Measurements from ENCODE around the gene CRYGN.

Gene CRYGN

DNA sequence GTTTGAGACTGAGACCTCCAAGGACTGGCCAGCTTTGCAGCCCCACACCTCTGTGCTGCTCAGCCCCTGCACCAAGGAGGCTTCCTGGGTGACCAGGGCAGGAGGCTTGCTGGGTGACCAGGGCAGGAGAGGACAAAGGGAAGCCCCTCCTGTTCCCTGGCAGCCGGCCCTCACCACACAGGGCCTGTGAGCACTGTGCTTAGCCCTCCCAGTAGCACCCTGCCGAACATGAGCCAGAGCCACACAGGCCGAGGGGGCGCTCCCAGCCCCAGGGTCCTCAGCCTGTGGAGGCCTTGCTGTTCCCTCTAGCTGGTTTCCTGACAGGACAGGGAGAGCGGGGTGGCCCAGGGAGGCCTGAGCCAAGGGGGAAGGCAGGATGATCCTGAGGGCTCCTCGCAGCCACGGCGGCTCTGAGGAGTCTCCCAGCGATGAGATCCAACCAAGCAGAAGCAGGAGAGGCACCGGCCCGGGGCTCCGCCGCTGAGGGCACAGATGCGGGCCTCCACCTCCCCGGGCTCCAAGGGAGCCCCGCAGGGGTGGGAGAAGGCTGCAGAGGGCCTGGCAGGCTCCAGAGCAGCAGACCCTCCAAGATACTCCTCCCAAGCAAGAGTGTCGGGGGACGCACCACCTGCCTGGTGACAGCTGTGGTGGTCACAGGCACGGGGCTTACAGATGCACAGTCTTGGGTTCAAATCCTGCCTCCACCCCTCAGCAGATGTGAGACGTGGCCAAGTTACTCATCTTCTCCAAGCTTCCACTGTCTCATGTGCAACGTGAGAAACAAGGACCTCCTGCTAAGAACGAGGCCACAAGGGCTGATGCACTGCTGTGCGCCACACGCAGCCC, 52.6 kb downstream of the CRYGN start:
- Histone ChIP-seq H2AFZ (ENCODE audit: low read length) (no peak overlapping the region), H3K9me3 (replicated peaks in 1 of 2; ENCODE audit: control insufficient read depth in 2 of 2, insufficient read depth in 1 of 2, low read depth in 1 of 2, low read length in 2 of 2) (no peaks in the 10 kb centered on the region), H3K4me3 (ENCODE audit: low read length in 2 of 2) (no peak overlapping the region), H3K14ac (ENCODE audit: low read length) (peak overlapping the region; percentile 67), H3K79me1 (ENCODE audit: low read depth, low read length) (no peaks in the 10 kb centered on the region), H2BK5ac (ENCODE audit: low read length) (no peak overlapping the region), H3K36me3 (replicated peaks in 1 of 2; ENCODE audit: control insufficient read depth in 2 of 2, insufficient read depth in 2 of 2, low read length in 2 of 2) (peaks cover 6 to 9% of the 10 kb centered on the region in 2 donors), H3K23ac (ENCODE audit: low read depth, low read length, poor library complexity) (peak overlapping the region; percentile 6), H4K8ac (ENCODE audit: low read depth, low read length) (peak overlapping the region; percentile 54), H4K91ac (ENCODE audit: low read depth, low read length, poor library complexity) (no peak overlapping the region), H2BK15ac (ENCODE audit: low read length) (no peak overlapping the region), H3K9ac (ENCODE audit: low read depth, low read length, poor library complexity) (peak overlapping the region; percentile 34), H3K4me2 (ENCODE audit: insufficient read depth, low read length, poor library complexity, severe bottlenecking) (no peak overlapping the region), H2BK12ac (ENCODE audit: low read length) (no peak overlapping the region), H3K4ac (ENCODE audit: low read length) (no peak overlapping the region), H2BK120ac (ENCODE audit: low read depth, low read length) (no peak overlapping the region), H3K27me3 (ENCODE audit: control insufficient read depth in 3 of 3, insufficient read depth in 3 of 3, low read depth in 1 of 3, low read length in 3 of 3) (peaks cover 0 to 6% (median 2%) of the 10 kb centered on the region in 3 experiments), H2AK5ac (ENCODE audit: low read depth, low read length) (no peak overlapping the region), H3K27ac (replicated peaks; ENCODE audit: low read length) (no peak overlapping the region), H3K4me1 (ENCODE audit: control insufficient read depth in 2 of 2, insufficient read depth in 1 of 2, low read depth in 1 of 2, low read length in 2 of 2) (no peaks in the 10 kb centered on the region), H3K18ac (ENCODE audit: low read length) (peak overlapping the region; percentile 84)
- DNase-seq (ENCODE audit: low spot score): no peak
- no CpG with 5 or more reads among the region's 24 CpGs for WGBS, 2 donors (ENCODE audit: extremely low coverage in 2 of 2, insufficient read length in 2 of 2, insufficient replicate concordance in 1 of 2)

DNA sequence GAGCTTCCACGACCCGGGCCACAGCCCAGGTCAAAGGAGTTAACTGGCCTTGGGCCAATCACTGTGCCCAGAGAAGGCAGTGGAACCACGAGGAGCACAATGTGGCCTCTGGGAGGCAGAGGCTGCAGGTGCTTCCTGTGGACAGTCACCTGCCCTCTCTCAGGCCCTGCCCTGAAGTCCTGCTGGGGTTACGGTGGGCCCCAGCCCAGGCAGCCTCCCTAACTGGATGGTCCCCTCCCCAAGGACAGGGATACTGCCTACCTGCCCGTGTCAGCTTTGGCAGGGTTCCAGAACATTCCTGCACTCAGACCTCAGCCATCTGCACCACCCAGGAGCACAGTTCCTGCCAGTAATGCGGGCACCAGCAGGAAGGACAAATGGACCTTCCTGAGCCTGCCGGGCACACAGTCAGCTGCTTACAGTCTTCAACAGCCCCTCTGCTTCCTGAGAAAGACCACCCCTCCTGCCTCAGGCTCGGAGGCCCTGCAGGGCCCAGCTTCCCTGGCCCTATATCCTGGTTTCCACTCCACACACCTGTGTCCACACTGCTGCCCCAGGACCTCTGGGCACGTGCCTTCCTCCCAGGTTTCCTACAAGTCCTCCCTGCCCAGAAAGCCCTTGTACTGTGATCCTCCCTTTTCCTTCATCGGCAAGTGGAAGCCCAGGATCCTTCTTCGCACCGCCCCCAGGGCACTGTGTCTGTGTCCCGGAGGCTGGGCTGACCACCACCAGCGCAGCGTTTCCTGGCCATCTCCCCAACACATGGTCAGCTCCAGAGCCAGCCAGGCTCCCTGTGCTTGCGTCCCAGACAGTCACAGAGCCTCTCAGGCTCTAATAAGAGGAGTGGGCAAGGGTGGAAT, 53.4 kb downstream of the CRYGN start:
- Histone ChIP-seq H3K4ac (ENCODE audit: low read length) (no peak overlapping the region), H4K91ac (ENCODE audit: low read depth, low read length, poor library complexity) (no peak overlapping the region), H2BK12ac (ENCODE audit: low read length) (no peak overlapping the region), H3K9me3 (replicated peaks in 1 of 2; ENCODE audit: control insufficient read depth in 2 of 2, insufficient read depth in 1 of 2, low read depth in 1 of 2, low read length in 2 of 2) (no peaks in the 10 kb centered on the region), H2BK5ac (ENCODE audit: low read length) (no peak overlapping the region), H3K23ac (ENCODE audit: low read depth, low read length, poor library complexity) (peak overlapping the region; percentile 65), H2BK15ac (ENCODE audit: low read length) (no peak overlapping the region), H3K79me1 (ENCODE audit: low read depth, low read length) (peaks cover 2% of the 10 kb centered on the region), H2AK5ac (ENCODE audit: low read depth, low read length) (no peak overlapping the region), H3K14ac (ENCODE audit: low read length) (peak overlapping the region; percentile 67), H3K27ac (replicated peaks; ENCODE audit: low read length) (no peak overlapping the region), H3K36me3 (replicated peaks in 1 of 2; ENCODE audit: control insufficient read depth in 2 of 2, insufficient read depth in 2 of 2, low read length in 2 of 2) (peaks cover 6 to 9% of the 10 kb centered on the region in 2 donors), H3K4me1 (ENCODE audit: control insufficient read depth in 2 of 2, insufficient read depth in 1 of 2, low read depth in 1 of 2, low read length in 2 of 2) (peaks cover 0 to 7% of the 10 kb centered on the region in 2 donors), H2BK120ac (ENCODE audit: low read depth, low read length) (no peak overlapping the region), H3K4me3 (ENCODE audit: low read length in 2 of 2) (no peak overlapping the region), H4K8ac (ENCODE audit: low read depth, low read length) (peak overlapping the region; percentile 54), H2AFZ (ENCODE audit: low read length) (no peak overlapping the region), H3K4me2 (ENCODE audit: insufficient read depth, low read length, poor library complexity, severe bottlenecking) (no peak overlapping the region), H3K9ac (ENCODE audit: low read depth, low read length, poor library complexity) (peak overlapping the region; percentile 46), H3K18ac (ENCODE audit: low read length) (peak overlapping the region; percentile 72), H3K27me3 (ENCODE audit: control insufficient read depth in 3 of 3, insufficient read depth in 3 of 3, low read depth in 1 of 3, low read length in 3 of 3) (peaks cover 0 to 14% (median 9%) of the 10 kb centered on the region in 3 experiments)
- no CpG with 5 or more reads among the region's 16 CpGs for WGBS, 2 donors (ENCODE audit: extremely low coverage in 2 of 2, insufficient read length in 2 of 2, insufficient replicate concordance in 1 of 2)
- no peak for DNase-seq (ENCODE audit: low spot score)

DNA sequence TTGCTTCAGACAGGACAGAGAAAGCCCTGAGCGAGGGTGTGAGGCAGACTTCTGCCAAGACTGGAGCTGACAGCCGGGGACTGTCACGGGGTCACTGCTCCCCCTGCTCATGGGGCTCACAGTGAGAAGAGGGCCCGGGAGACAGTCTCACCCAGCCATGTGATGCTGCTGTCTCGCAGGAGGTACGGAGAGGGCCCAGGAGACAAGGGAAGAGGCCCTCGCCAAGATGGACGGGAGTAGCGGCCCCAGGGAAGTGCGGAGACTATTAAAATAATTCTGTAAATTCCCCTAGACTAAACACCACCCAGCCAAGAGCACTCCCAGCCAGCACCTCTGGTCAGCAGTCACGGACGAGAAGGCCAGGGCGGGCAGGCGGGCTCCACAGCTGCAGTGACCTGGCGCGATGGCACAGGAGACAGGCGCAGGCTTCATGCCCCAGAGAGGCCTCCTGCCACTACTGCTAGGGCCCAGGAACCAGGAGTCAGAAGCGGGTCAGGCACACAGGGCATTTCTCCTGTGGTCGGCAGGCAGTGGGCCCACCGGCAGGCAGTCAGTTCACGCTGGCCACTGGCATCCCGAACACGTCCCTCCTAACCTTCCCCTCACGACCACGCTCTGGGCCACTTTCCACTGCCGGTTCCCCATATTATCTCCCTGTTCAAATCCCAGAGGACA, 54.2 kb downstream of the CRYGN start:
- peaks cover 0 to 19% (median 9%) of the 10 kb centered on the region in 3 experiments for H3K27me3 ChIP-seq (ENCODE audit: control insufficient read depth in 3 of 3, insufficient read depth in 3 of 3, low read depth in 1 of 3, low read length in 3 of 3)
- H3K79me1 ChIP-seq (ENCODE audit: low read depth, low read length): peaks cover 2% of the 10 kb centered on the region
- no peak overlapping the region for H2AK5ac ChIP-seq (ENCODE audit: low read depth, low read length)
- no peak overlapping the region for H4K8ac ChIP-seq (ENCODE audit: low read depth, low read length)
- no peak overlapping the region for H3K4ac ChIP-seq (ENCODE audit: low read length)
- H3K4me2 ChIP-seq (ENCODE audit: insufficient read depth, low read length, poor library complexity, severe bottlenecking): no peak overlapping the region
- H2BK5ac ChIP-seq (ENCODE audit: low read length): peak overlapping the region; percentile 35
- no peak overlapping the region for H2AFZ ChIP-seq (ENCODE audit: low read length)
- H3K4me1 ChIP-seq (ENCODE audit: control insufficient read depth in 2 of 2, insufficient read depth in 1 of 2, low read depth in 1 of 2, low read length in 2 of 2): peaks cover 0 to 12% of the 10 kb centered on the region in 2 donors
- no CpG with 5 or more reads among the region's 26 CpGs for WGBS, 2 donors (ENCODE audit: extremely low coverage in 2 of 2, insufficient read length in 2 of 2, insufficient replicate concordance in 1 of 2)
- H2BK120ac ChIP-seq (ENCODE audit: low read depth, low read length): no peak overlapping the region
- DNase-seq (ENCODE audit: low spot score): no peak
- no peaks in the 10 kb centered on the region for H3K9me3 ChIP-seq (replicated peaks in 1 of 2; ENCODE audit: control insufficient read depth in 2 of 2, insufficient read depth in 1 of 2, low read depth in 1 of 2, low read length in 2 of 2)
- peak overlapping the region; percentile 38 for H3K18ac ChIP-seq (ENCODE audit: low read length)
- H3K27ac ChIP-seq (replicated peaks; ENCODE audit: low read length): no peak overlapping the region
- H4K91ac ChIP-seq (ENCODE audit: low read depth, low read length, poor library complexity): peak overlapping the region; percentile 30
- H3K14ac ChIP-seq (ENCODE audit: low read length): no peak overlapping the region
- H3K4me3 ChIP-seq (ENCODE audit: low read length in 2 of 2): no peak overlapping the region
- peak overlapping the region; percentile 65 for H3K23ac ChIP-seq (ENCODE audit: low read depth, low read length, poor library complexity)
- H3K36me3 ChIP-seq (replicated peaks in 1 of 2; ENCODE audit: control insufficient read depth in 2 of 2, insufficient read depth in 2 of 2, low read length in 2 of 2): peaks cover 5 to 6% of the 10 kb centered on the region in 2 donors
- no peak overlapping the region for H2BK12ac ChIP-seq (ENCODE audit: low read length)
- H3K9ac ChIP-seq (ENCODE audit: low read depth, low read length, poor library complexity): peak overlapping the region; percentile 72
- no peak overlapping the region for H2BK15ac ChIP-seq (ENCODE audit: low read length)
